Epithelial cell of esophagus (primary cell): ENCODE results near the gene FCRL1.
A peak's percentile ranks its signal among the peaks of the same experiment; 100 is the strongest.

Experiments used
- DNase-seq: peaks from one replicate; pipeline ENCODE4 v3.0.0; 2010; ENCODE audit warnings: low read depth
- H3K4me3 ChIP-seq: 2 replicates; pipeline ENCODE4 v1.5.1; 2011; ENCODE audit warnings: mild to moderate bottlenecking, low read length, control low read depth
- CTCF ChIP-seq: IDR thresholded peaks from 2 replicates; pipeline ENCODE4 v1.5.1; 2011; ENCODE audit warnings: low read depth, mild to moderate bottlenecking, low read length, control low read depth, inconsistent platforms; ENCODE audit not compliant: insufficient read depth; ENCODE audit errors: missing control alignments

FCRL1 gene

GRCh38 chr1:157831968-157832626, 12.2 kb upstream of the FCRL1 start:
- peak; percentile 31 for DNase-seq
- no peak overlapping the region for H3K4me3 ChIP-seq
- TF ChIP-seq CTCF = no peak

- DNase-seq = no peak
- no peak for TF ChIP-seq CTCF
- H3K4me3 ChIP-seq = no peak overlapping the region
Measured at GRCh38 chr1:157830887-157831286, 11.0 kb upstream of the FCRL1 start.

- no peak for TF ChIP-seq CTCF
- no peak for DNase-seq
Measured at GRCh38 chr1:157829711-157830110, 9.8 kb upstream of the FCRL1 start.

GRCh38 chr1:157829210-157829609, 9.3 kb upstream of the FCRL1 start:
- no peak overlapping the region for H3K4me3 ChIP-seq
- no peak for TF ChIP-seq CTCF
- no peak for DNase-seq

More at GRCh38 chr1:157829711-157830110, 9.8 kb upstream of the FCRL1 start:
- H3K4me3 ChIP-seq = no peak overlapping the region

- no peak for TF ChIP-seq CTCF
- DNase-seq = no peak
- H3K4me3 ChIP-seq = no peak overlapping the region
Measured at GRCh38 chr1:157820299-157820698, 379 bp upstream of the FCRL1 start.

- H3K4me3 ChIP-seq = no peak overlapping the region
- DNase-seq = no peak
- TF ChIP-seq CTCF = no peak
Measured at GRCh38 chr1:157819215-157819614, 705 bp downstream of the FCRL1 start.

GRCh38 chr1:157813269-157813668, 6.7 kb downstream of the FCRL1 start:
- no peak for DNase-seq
- TF ChIP-seq CTCF = no peak
- H3K4me3 ChIP-seq = no peak overlapping the region
